HS-5 (cell line): ENCODE data around the gene MYH15.

ENCODE experiments used
- DNase-seq: peaks from one replicate; pipeline ENCODE4 v3.0.0-alpha.2; 2012; ENCODE audit warnings: low read depth

The MYH15 gene

GRCh38 chr3:108469126-108469525, 41.3 kb downstream of the MYH15 start:
- no peak for DNase-seq

- DNase-seq: no peak
Measured at GRCh38 chr3:108468577-108468976, 41.8 kb downstream of the MYH15 start.

GRCh38 chr3:108462899-108463298, 47.5 kb downstream of the MYH15 start:
- no peak for DNase-seq

GRCh38 chr3:108461661-108462111, 48.7 kb downstream of the MYH15 start:
- DNase-seq: no peak

GRCh38 chr3:108459225-108459624, 51.2 kb downstream of the MYH15 start:
- no peak for DNase-seq

- no peak for DNase-seq
Measured at GRCh38 chr3:108455212-108455705, 55.1 kb downstream of the MYH15 start.

DNA sequence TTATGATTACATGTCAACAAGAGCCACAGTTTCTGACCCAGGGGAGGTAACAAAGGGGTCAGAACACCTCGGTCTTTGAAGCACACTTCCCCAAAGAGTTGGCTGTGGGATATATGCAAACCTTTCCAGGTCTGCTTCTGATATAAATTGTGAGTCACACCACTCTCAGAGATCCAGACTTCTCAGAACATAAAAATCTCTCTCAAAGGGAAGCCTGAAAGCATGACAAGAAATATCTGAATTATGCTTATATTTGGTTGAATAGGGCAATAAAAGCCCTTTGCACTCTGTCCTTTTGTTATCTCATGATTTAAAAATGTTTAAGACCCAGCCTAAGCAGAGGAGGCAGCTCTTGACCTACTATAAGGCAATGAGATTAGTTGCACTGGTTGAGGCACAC, 56.8 kb downstream of the MYH15 start:
- DNase-seq: no peak

GRCh38 chr3:108450444-108450843, 60.0 kb downstream of the MYH15 start:
- DNase-seq: no peak

DNA sequence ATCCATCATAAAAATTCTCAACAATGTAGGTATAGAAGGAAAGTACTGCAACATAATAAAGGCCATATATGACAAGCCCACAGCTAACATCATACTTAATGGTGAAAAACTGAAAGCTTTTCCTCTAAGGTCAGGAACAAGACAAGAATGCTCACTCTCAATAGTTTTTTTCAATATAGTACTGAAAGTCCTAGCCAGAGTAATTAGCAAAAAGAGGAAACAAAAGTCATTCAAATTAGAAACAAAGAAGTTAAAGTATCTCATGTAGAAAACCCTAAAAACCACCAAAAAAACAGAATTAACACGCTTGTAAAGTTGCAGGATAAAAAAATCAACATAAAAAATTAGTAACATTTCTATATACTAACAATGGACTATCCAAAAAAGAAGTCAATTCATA, 61.8 kb downstream of the MYH15 start:
- no peak for DNase-seq

DNA sequence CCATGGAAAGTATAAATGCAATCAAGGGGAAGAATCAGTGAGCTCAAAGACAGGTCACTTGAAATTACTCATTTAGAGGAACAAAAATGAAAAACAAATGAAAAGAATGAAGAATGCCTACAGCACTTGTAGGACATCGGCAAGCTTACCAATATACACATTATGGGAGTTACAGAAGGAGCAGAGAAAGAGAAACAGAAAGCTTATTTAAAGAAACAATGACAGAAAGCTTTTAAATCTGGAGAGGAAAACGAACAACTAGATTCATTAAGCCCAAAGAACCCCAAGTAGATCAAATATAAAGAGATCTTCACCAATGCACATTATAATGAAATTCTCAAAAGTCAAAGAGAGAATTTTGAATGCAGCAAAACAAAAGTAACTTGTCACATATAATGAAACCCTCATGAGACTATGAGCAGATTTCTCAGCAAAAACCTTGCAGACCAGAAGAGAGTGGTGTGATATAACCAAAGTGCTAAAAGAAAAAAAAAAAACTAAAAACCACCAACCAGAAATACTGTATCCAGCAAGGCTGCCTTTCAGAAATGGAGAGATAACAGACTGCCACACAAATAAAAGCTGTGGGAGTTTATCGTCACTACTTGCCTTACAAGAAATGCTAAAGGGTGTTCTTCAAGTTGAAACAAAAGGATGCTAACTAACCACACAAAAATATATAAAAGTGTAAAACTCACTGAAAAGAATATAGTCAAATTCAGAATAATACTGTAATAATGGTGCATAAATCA, 63.1 kb downstream of the MYH15 start:
- DNase-seq: no peak

- no peak for DNase-seq
Measured at GRCh38 chr3:108442281-108442680, 68.1 kb downstream of the MYH15 start.

DNA sequence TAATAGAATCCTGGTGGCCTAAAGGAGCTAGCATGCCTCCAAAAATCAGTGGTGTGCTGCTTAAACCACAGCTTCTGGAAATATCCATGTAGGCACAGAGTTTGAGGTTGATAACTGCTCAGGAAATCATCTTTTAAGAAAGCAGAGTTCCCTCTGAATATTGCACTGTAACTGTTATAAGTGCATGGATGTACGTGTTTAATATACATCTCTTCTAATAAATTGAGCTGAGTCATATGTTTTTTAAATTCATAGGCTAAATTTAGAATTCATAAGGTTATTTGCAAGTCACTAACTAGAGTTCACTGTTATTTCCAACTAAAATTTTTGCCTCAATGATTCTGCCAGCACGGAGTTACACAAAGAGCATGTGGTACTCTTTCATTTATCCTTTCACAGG, 68.9 kb downstream of the MYH15 start:
- DNase-seq: no peak

DNA sequence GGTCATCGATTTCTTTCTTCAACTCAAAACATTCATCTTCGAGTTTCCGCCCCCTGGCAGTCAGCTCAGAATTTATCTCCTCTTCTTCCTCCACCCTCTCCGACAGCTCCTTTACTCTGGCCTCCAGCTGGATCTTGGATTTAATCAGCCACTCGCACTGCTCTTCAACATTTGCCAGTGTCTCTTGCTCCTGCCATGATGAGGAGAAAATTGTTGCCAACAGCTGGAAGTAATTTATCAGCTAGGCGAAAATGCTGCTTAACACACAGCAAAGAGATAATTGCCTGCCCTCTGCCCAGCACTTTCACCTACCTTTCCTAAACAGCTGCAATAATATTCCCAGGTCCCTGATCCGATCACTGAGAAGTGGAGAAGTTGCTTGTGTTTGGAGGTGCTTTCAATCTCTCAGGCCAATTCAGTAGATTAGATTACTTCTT, 69.3 kb downstream of the MYH15 start:
- DNase-seq: no peak

GRCh38 chr3:108438542-108438941, 71.9 kb downstream of the MYH15 start:
- no peak for DNase-seq

- no peak for DNase-seq
Measured at GRCh38 chr3:108437439-108437838, 73.0 kb downstream of the MYH15 start.

DNA sequence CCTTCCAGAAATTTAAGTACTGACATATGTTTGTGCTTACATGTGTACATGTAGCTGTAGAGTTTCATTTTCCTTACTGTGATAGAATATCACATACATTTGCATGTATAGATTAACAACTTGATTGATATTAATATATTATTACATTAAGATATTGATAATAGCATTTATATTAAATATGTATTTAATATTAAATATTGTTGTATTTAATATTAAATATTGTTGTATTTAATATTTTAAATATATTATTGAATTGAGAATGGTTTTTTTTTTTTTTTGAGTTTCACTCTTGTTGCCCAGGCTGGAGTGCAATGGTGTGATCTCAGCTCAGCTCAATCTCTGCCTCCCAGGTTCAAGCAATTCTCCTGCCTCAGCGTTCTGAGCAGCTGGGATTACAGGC, 76.5 kb downstream of the MYH15 start:
- DNase-seq: no peak

GRCh38 chr3:108432431-108432830, 78.0 kb downstream of the MYH15 start:
- no peak for DNase-seq

- DNase-seq: no peak
Measured at GRCh38 chr3:108430540-108430939, 79.9 kb downstream of the MYH15 start.

DNA sequence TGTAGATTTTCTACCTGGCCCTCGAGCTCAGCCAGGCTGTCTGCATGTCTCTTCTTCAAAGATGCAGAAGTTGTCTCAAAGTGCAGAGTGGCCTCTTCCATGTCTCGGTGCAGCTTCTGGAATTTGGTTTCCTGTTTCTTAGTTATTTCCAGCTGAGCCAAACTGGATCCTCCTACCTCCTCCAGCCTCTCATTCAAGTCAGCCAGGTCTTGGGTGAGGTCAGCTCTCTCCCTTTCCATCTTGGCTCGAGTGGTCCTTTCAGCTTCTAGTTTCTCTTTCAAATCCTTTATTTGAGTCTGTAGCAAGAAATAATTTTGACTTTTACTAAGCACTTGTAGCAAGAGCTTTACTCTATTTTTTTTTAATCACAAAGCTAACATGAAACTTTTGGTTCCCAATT, 81.8 kb downstream of the MYH15 start:
- DNase-seq: no peak

GRCh38 chr3:108420926-108421325, 89.5 kb downstream of the MYH15 start:
- DNase-seq: peak; percentile 93

DNA sequence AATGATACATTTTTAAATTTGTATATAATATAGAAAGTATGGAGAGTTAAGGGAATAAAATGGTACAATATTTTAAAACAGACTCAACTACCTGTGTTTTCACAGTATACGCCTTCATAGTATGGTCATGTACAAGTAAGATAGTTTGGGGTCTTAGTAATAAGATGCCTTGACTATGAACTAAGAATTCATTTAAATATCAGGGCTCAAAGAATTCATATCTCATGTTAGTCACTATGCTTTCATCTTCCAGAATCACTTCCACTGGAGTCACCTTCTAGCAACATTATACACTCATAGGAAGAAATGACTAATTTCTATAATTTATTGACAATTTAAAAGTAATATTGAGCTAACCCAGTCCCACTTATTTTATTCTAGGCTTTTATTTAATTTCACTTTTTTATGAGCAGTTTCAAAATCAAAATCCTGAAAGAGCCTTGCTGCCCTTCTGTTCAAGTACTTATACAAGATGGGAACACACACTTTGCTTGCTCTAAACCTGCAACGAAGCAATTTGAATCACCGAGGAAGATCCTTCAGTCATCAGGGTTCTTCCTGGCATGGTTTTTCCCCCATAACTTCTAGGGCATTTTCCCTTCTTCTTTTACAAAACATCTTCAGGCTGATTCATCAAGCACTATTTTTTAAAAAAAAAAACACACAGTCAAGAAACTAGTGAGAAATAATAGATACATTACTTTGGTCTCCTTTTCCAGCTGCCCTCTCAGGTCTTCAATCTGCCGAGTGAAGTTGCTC, 94.1 kb downstream of the MYH15 start:
- DNase-seq: no peak

GRCh38 chr3:108415661-108416060, 94.7 kb downstream of the MYH15 start:
- no peak for DNase-seq

DNA sequence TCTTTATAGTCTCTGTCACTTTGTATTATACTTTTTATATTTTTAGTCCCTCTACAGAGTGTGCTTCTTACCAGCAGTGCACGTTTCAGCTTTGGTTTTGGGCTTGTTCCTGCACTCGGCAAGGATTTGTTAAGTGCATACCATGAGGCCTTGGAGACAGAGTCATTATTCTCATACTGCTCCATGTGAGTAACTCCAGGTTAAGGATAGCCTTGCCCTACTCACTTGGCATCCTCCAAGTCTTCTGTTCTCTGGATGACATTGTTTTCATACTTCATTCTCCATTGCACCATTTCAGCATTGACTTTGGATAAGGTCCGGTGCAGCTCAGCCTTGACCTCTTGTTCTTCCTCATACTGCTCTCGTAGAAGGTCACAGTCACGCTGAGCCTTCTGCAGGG, 96.4 kb downstream of the MYH15 start:
- no peak for DNase-seq
